ENCODE data around the gene HIRIP3.

DNA sequence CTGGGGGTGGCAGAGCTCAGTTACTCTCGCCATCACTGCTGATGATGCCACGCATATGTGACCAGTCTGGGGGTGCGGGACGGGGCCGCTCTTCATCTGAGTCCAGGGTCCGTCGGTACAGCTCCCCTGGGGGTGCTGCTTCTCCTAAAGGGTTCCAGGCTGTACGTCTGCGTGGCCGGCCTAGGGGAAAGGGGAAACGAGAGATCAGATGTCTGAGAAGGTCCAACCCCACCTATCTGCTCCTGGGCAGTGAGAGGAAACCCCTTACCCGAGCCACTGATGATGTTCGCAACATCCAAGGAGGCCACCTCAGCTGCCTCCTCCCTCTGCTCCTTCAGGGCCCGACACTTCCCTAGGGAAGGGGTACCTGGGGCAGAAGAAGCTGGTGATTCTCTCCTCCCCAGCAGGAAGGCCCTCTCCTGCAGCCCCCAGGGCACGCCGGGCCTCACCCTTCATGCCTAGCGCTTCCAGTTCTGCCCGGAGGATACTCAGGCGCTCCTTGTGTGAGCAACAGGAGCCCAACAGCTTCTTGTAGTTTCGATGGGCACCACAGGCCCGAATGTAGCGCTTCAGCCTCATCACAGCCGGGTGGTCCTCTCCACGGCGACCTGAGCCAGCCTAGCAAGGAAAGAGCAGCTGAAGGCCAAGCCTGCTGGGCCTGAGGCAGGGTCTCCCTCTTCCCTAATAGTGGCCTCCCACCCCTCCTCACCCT lies 2.1 kb downstream of the HIRIP3 start:
- TF ChIP-seq, protein P1, sequence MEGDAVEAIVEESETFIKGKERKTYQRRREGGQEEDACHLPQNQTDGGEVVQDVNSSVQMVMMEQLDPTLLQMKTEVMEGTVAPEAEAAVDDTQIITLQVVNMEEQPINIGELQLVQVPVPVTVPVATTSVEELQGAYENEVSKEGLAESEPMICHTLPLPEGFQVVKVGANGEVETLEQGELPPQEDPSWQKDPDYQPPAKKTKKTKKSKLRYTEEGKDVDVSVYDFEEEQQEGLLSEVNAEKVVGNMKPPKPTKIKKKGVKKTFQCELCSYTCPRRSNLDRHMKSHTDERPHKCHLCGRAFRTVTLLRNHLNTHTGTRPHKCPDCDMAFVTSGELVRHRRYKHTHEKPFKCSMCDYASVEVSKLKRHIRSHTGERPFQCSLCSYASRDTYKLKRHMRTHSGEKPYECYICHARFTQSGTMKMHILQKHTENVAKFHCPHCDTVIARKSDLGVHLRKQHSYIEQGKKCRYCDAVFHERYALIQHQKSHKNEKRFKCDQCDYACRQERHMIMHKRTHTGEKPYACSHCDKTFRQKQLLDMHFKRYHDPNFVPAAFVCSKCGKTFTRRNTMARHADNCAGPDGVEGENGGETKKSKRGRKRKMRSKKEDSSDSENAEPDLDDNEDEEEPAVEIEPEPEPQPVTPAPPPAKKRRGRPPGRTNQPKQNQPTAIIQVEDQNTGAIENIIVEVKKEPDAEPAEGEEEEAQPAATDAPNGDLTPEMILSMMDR (IDR thresholded peaks at IDR 0.05; ENCODE audit: low read length): no peak
- no peak for TF ChIP-seq EZH2phosphoT487 (IDR thresholded peaks at IDR 0.05; ENCODE audit: low read length)
